Muscle layer of duodenum (tissue), 2 donors: Measurements from ENCODE around the gene CMTM5.
"Not testable (repeated sequence)": the region's sequence is repeated elsewhere in the genome, so short reads cannot be mapped to it uniquely, and the experiment has no call there.

Experiments used
- H3K27ac ChIP-seq: one replicate; pipeline ENCODE4 v1.7.0; 2013; ENCODE audit warnings: mild to moderate bottlenecking, low read length
- H3K27me3 ChIP-seq: one replicate; pipeline ENCODE4 v1.7.0; 2013; ENCODE audit warnings: low read depth, mild to moderate bottlenecking, control low read depth, low read length
- H3K36me3 ChIP-seq, 2 donors: one replicate each; pipeline ENCODE4 v1.7.0; 2013; ENCODE audit warnings: low read length in 2 of 2, control low read depth in 1 of 2, mild to moderate bottlenecking in 1 of 2; ENCODE audit not compliant: insufficient read depth in 2 of 2, control insufficient read depth in 1 of 2
- H3K4me1 ChIP-seq, 2 donors: one replicate each; pipeline ENCODE4 v1.7.0; 2013; ENCODE audit warnings: low read length in 2 of 2, mild to moderate bottlenecking in 2 of 2, control low read depth in 1 of 2, moderate library complexity in 1 of 2; ENCODE audit not compliant: insufficient read depth in 2 of 2, control insufficient read depth in 1 of 2
- H3K4me3 ChIP-seq, 2 donors: one replicate each; pipeline ENCODE4 v1.7.0; 2013; ENCODE audit warnings: low read length in 2 of 2, low read depth in 1 of 2, mild to moderate bottlenecking in 1 of 2
- H3K9me3 ChIP-seq, 2 donors: one replicate each; pipeline ENCODE4 v1.7.0; 2013; ENCODE audit warnings: low read length in 2 of 2, control low read depth in 1 of 2, mild to moderate bottlenecking in 1 of 2; ENCODE audit not compliant: control insufficient read depth in 1 of 2
- donor health status: healthy.

The CMTM5 gene

DNA sequence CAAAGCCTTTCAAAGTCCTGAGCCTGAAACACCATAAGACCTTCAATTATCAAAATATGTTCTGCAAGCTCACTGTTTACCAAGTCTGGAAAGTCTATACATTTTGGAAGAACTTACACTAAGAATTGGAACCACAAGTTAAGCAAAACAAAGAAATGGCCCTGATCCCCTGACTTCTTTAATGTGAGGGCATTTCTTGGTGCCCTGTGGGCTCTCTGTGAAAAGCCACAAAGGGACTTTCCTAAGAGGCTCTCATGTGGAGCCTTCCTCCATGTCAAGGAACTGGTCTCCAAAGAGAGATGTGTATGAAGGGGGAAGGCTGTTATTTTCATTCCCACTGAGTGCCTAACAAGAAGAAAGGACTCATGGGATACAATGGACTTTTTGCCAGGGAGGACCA lies 44.7 kb downstream of the CMTM5 start:
- Histone ChIP-seq H3K27me3 (no peaks in the 10 kb centered on the region), H3K27ac (no peak overlapping the region), H3K4me1 (no peaks in the 10 kb centered on the region), H3K9me3 (no peaks in the 10 kb centered on the region), H3K4me3 (no peak overlapping the region), H3K36me3 (no peaks in the 10 kb centered on the region)

GRCh38 chr14:23423657-23424056 lies 46.8 kb downstream of the CMTM5 start:
- H3K4me1 ChIP-seq = no peaks in the 10 kb centered on the region
- no peaks in the 10 kb centered on the region for H3K27me3 ChIP-seq
- no peaks in the 10 kb centered on the region for H3K9me3 ChIP-seq
- no peak overlapping the region for H3K27ac ChIP-seq
- H3K4me3 ChIP-seq = no peak overlapping the region
- no peaks in the 10 kb centered on the region for H3K36me3 ChIP-seq

- no peaks in the 10 kb centered on the region for H3K27me3 ChIP-seq
- H3K27ac ChIP-seq = no peak overlapping the region
- no peak overlapping the region for H3K4me3 ChIP-seq
- H3K36me3 ChIP-seq = no peaks in the 10 kb centered on the region
- no peaks in the 10 kb centered on the region for H3K9me3 ChIP-seq
- no peaks in the 10 kb centered on the region for H3K4me1 ChIP-seq
Measured at GRCh38 chr14:23425169-23425568, 48.3 kb downstream of the CMTM5 start.

DNA sequence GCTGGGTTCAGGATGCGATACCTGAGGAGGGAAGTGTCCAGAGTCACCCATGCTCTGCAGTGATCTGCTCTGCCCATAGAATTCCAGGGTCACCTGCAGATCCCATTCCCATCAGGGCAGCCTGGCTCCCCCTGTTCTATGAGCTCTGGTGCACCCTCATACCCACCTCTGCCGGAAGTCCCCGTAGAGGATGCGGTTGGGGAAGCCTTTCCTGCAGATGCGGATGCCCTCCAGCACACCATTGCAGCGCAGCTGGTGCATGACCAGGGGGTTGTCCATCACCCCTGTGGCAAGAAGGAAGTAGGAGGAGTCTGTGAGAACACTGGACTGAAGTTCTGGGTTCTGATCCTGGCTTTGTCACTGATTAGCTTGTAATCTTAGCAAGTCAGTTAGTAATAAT lies 49.0 kb downstream of the CMTM5 start:
- H3K27me3 ChIP-seq, H3K27ac ChIP-seq, H3K4me3 ChIP-seq, H3K9me3 ChIP-seq, H3K4me1 ChIP-seq, H3K36me3 ChIP-seq: not testable (repeated sequence)

DNA sequence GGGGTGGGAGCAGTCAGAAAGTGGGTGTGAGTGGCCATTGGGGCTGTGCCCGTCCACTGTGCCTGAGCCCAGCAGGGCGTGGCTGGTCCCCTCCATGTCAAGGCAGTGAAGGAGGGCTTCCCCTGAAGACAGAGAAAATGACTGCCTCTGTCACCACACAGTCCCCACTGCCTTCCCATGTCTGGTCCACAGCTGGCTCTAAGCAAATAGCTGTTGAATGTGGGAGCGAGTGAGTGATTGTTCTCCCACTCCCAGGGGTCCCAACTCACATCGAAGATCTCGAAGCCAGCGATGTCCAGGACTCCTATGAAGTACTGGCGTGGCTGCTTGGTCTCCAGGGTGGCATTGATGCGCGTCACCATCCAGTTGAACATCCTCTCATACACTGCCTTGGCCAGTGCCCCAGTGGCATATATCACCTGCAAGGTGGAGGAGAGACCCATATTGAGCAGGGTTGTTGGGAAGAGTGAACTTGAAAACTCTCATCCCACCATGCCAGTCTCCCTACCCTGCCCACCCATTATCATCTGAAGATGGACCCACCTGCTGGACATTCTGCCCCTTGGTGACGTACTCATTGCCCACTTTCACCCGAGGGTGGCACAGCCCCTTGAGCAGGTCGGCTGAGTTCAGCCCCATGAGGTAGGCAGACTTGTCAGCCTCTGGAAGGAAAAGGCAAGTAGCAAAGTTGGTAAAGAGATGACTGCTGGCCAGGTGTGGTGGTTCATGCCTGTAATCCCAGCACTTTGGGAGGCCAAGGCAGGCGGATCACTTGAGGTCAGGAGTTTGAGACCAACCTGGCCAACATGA lies 52.0 kb downstream of the CMTM5 start:
- Histone ChIP-seq H3K4me1 (no peaks in the 10 kb centered on the region), H3K27me3 (no peaks in the 10 kb centered on the region), H3K36me3 (no peaks in the 10 kb centered on the region), H3K9me3 (no peaks in the 10 kb centered on the region), H3K27ac (no peak overlapping the region), H3K4me3 (no peak overlapping the region)
